Kidney (tissue), 14 donors: Measurements from ENCODE around the gene CALN1. TPM values are rescaled to one million over a fixed set of nuclear protein-coding genes. Genes with fewer than 3 reads are reported as not detected.

Source experiments
- DNase-seq, 5 donors: peaks; one replicate each; pipeline ENCODE4 v3.0.0-alpha.2; 2013 to 2020
- FAIRE-seq: peaks from 2 replicates; lab custom pipeline; 2012; peaks lifted over from hg19 to GRCh38; lab: Jason Lieb, UNC
- H3K27ac ChIP-seq, 2 donors: one replicate each; pipeline ENCODE4 v1.7.0; 2013; ENCODE audit warnings: low read depth in 2 of 2, low read length in 2 of 2, inconsistent platforms in 1 of 2
- H3K27me3 ChIP-seq: one replicate; pipeline ENCODE4 v1.7.1; 2013; ENCODE audit warnings: low read length, inconsistent platforms; ENCODE audit not compliant: control insufficient read depth, insufficient read depth
- H3K36me3 ChIP-seq, 3 donors: one replicate each; pipeline versions ENCODE4 v1.7.0 to v1.7.1; 2013; ENCODE audit warnings: low read length in 3 of 3, control low read depth in 1 of 3, inconsistent platforms in 1 of 3; ENCODE audit not compliant: insufficient read depth in 3 of 3, control insufficient read depth in 2 of 3
- H3K4me1 ChIP-seq, 3 donors: one replicate each; pipeline versions ENCODE4 v1.7.0 to v1.7.1; 2013; ENCODE audit warnings: low read length in 3 of 3, inconsistent platforms in 1 of 3, low read depth in 1 of 3; ENCODE audit not compliant: control insufficient read depth in 2 of 3, insufficient read depth in 2 of 3
- H3K4me3 ChIP-seq, 3 donors: one replicate each; pipeline versions ENCODE4 v1.7.0 to v1.8.1; 2013; ENCODE audit warnings: low read length in 3 of 3, control low read depth in 1 of 3, inconsistent platforms in 1 of 3
- H3K9ac ChIP-seq, 3 donors: one replicate each; pipeline versions ENCODE4 v1.7.0 to v1.7.1; 2013; ENCODE audit warnings: low read length in 3 of 3, control low read depth in 1 of 3, inconsistent platforms in 1 of 3
- H3K9me3 ChIP-seq, 3 donors: one replicate each; pipeline versions ENCODE4 v1.7.0 to v1.7.1; 2013; ENCODE audit warnings: low read length in 3 of 3, control low read depth in 1 of 3, inconsistent platforms in 1 of 3; ENCODE audit not compliant: control insufficient read depth in 2 of 3, insufficient read depth in 1 of 3
- CTCF ChIP-seq: IDR thresholded peaks from 3 replicates; pipeline ENCODE4 v1.5.1; 2012; ENCODE audit warnings: mild to moderate bottlenecking, moderate library complexity, borderline replicate concordance; ENCODE audit not compliant: insufficient read depth; ENCODE audit errors: extremely low read depth
- intact Hi-C: fragments of 100-400 bp; cut with DNase I; formaldehyde crosslinking; loops from one replicate; pipeline ENCODE4 v1.11.1; 2022
- polyA plus RNA-seq: library from polyadenylated mRNA; stranded (reverse); fragments of 350-450 nt; fragmentation: Illumina TruSeq; extraction: RNeasy Lipid Tissue Mini Kit (QIAGEN cat#74804); gene quantifications from one replicate; pipeline ENCODE4 v1.2.3, GENCODE V29; 2014; ENCODE audit warnings: low read depth, low replicate concordance; ENCODE audit not compliant: insufficient read depth
- total RNA-seq: library from RNA; stranded (reverse); fragmentation: NEBNext Ultra II Directional; extraction: Animal tissue kit (Norgen Biotek cat#: 25700); gene quantifications from one replicate; pipeline ENCODE4 v1.2.1, GENCODE V29; 2021
- donor health status: control.
- donor health status: control.
- donor health status: control.
- donor health status: control.
- donor health status: control.
- donor health status: DM: yes; HTN: yes; CAD: no.
- donor health status: Normal renal cell carcinoma (clear cell type).

CALN1 gene
- total and polyA plus RNA-seq, 2 donors from 2014 or later = not detected

GRCh38 chr7:72234086-72234485, 178.1 kb downstream of the CALN1 start:
- Histone ChIP-seq H3K9me3 (no peaks in the 10 kb centered on the region), H3K27ac (no peak overlapping the region), H3K9ac (no peak overlapping the region), H3K27me3 (no peaks in the 10 kb centered on the region), H3K4me1 (no peaks in the 10 kb centered on the region), H3K36me3 (no peaks in the 10 kb centered on the region), H3K4me3 (no peak overlapping the region)
- intact Hi-C loops = no loop called here
- DNase-seq (no peak), FAIRE-seq (no peak)
- TF ChIP-seq CTCF = no peak

GRCh38 chr7:72230281-72230680, 181.9 kb downstream of the CALN1 start:
- H3K27ac ChIP-seq = no peak overlapping the region
- H3K9me3 ChIP-seq = no peaks in the 10 kb centered on the region
- no peaks in the 10 kb centered on the region for H3K27me3 ChIP-seq
- H3K4me3 ChIP-seq = no peak overlapping the region
- H3K4me1 ChIP-seq = no peaks in the 10 kb centered on the region
- TF ChIP-seq CTCF = no peak
- intact Hi-C loops = no loop called here
- no peak for FAIRE-seq
- no peak for DNase-seq
- no peaks in the 10 kb centered on the region for H3K36me3 ChIP-seq
- H3K9ac ChIP-seq = no peak overlapping the region

DNA sequence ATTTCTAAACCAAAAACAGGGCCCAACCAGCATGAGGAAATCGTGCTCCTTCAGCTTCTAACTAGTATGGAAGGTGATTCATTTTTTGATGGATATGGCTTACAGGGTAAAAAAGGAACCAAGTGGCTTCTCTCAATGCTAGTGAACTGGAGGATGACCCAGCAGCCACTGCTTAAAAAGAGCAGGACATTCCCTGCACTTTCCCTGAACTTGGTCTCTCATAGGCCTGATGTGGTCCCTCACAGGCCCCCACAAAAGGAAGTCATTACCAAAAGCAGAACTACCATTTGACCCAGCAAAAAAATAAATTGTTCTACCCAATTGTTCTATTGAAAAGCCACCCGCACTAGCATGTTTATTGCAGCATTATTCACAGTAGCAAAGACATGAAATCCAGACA, 188.8 kb downstream of the CALN1 start:
- Histone ChIP-seq H3K27ac (no peak overlapping the region), H3K9me3 (no peaks in the 10 kb centered on the region), H3K4me3 (no peak overlapping the region), H3K9ac (no peak overlapping the region), H3K4me1 (no peaks in the 10 kb centered on the region), H3K36me3 (no peaks in the 10 kb centered on the region), H3K27me3 (no peaks in the 10 kb centered on the region)
- intact Hi-C loops = no loop called here
- DNase-seq (no peak), FAIRE-seq (no peak)
- no peak for TF ChIP-seq CTCF

DNA sequence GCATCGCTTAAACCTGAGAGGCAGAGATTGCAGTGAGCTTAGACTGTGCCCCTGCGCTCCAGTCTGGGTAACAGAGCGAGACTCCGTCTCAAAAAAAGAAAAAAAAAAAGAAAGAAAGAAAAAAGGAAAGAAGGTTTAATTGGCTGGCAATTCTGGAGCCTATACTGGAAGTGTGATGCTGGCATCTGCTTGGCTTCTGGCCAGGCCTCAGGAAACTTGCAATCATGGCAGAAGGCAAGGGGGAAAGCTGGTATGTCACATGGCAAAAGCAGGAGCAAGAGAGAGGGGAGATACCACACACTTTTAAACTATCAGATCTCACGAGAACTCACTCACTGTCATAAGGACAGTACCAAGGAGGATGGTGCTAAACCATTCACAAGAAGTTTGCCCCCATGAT, 190.0 kb downstream of the CALN1 start:
- FAIRE-seq (no peak), DNase-seq (no peak)
- H3K36me3 ChIP-seq = no peaks in the 10 kb centered on the region
- H3K27me3 ChIP-seq = no peaks in the 10 kb centered on the region
- H3K27ac ChIP-seq = no peak overlapping the region
- no peak overlapping the region for H3K9ac ChIP-seq
- intact Hi-C loops = no loop called here
- H3K4me1 ChIP-seq = no peaks in the 10 kb centered on the region
- no peak overlapping the region for H3K4me3 ChIP-seq
- no peak for TF ChIP-seq CTCF
- no peaks in the 10 kb centered on the region for H3K9me3 ChIP-seq
